Activated CD8-positive, alpha-beta T cell treated with anti-CD3 and anti-CD28 coated beads, Interleukin-2, amount 10 ng/mL, durations not matched to agents 7 days and 5 days (primary cell): Measurements from ENCODE around the gene ATP6V0D1. TPM values are rescaled to one million over a fixed set of nuclear protein-coding genes. Genes with fewer than 3 reads are reported as not detected.

Experiments
- ATAC-seq: fragments of 150-1000 bp; cut with Tn5 transposase; one replicate; pipeline ENCODE4 v1.10.0; 2021; ENCODE audit warnings: moderate library complexity
- CTCF ChIA-PET: fragments of 350-600 bp; sonication (Branson Sonifier 250); formaldehyde crosslinking; loops from one replicate; lab custom pipeline; 2021; ENCODE audit warnings: antibody characterized with exemption; lab: Charles Lee
- POLR2A ChIA-PET: fragments of 350-600 bp; sonication (Branson Sonifier 250); formaldehyde crosslinking; loops from one replicate; lab custom pipeline; 2021; ENCODE audit warnings: antibody characterized with exemption; lab: Charles Lee
- DNase-seq: peaks from one replicate; pipeline ENCODE4 v3.0.0-alpha.2; 2020
- H3K27ac Mint-ChIP-seq: one replicate; pipeline ENCODE4 v1.8.0; 2021; ENCODE audit warnings: mild to moderate bottlenecking, mixed read lengths
- H3K27me3 Mint-ChIP-seq: one replicate; pipeline ENCODE4 v1.8.0; 2021; ENCODE audit warnings: low read depth, mixed read lengths
- H3K36me3 Mint-ChIP-seq: one replicate; pipeline ENCODE4 v1.8.0; 2021; ENCODE audit warnings: low read depth, mixed read lengths
- H3K4me1 Mint-ChIP-seq: one replicate; pipeline ENCODE4 v1.8.0; 2021; ENCODE audit warnings: low read depth, mixed read lengths
- H3K4me3 Mint-ChIP-seq: one replicate; pipeline ENCODE4 v1.8.0; 2021; ENCODE audit warnings: mild to moderate bottlenecking, mixed read lengths
- H3K9me3 Mint-ChIP-seq: one replicate; pipeline ENCODE4 v1.8.0; 2022; ENCODE audit warnings: mixed read lengths; ENCODE audit not compliant: insufficient read depth
- total RNA-seq, 2 experiments: library from RNA; stranded (reverse); gene quantifications; one replicate each; pipeline ENCODE4 v1.2.3, GENCODE V29; 2021

ATP6V0D1 gene
- total RNA-seq, 2 experiments from 2014 or later: 52.7 to 58.1 TPM

GRCh38 chr16:67431775-67432505, 49.0 kb downstream of the ATP6V0D1 start:
- DNase-seq (no peak), ATAC-seq (no peak)
- ChIA-PET POLR2A (no interaction called here), CTCF (interaction anchor here (0.6 to 2.3 kb wide), 2 partner anchors 16 to 32 kb away, joined by 3 to 8 read pairs; no protein-coding TSS in a partner anchor)
- Mint-ChIP-seq H3K36me3 (no peaks in the 10 kb centered on the region), H3K9me3 (no peaks in the 10 kb centered on the region), H3K4me1 (peaks cover 7% of the 10 kb centered on the region), H3K4me3 (peak overlapping the region; percentile 29), H3K27me3 (peaks cover 37% of the 10 kb centered on the region), H3K27ac (no peak overlapping the region)

- POLR2A ChIA-PET: no interaction called here
- no peak within 1 kb of the TSS for H3K27ac Mint-ChIP-seq
- H3K27me3 Mint-ChIP-seq: peaks cover 39% of the 10 kb centered on the region
- DNase-seq (peak; percentile 28), ATAC-seq (peak; percentile 46)
- H3K4me3 Mint-ChIP-seq: peak within 1 kb of the TSS; percentile 71
- H3K9me3 Mint-ChIP-seq: no peaks in the 10 kb centered on the region
- H3K4me1 Mint-ChIP-seq: peaks cover 7% of the 10 kb centered on the region
- CTCF ChIA-PET: interaction anchor here (0.6 to 2.3 kb wide), 3 partner anchors 17 to 32 kb away, joined by 3 to 8 read pairs (median 3); no protein-coding TSS in a partner anchor
- H3K36me3 Mint-ChIP-seq: no peaks in the 10 kb centered on the region
Measured at GRCh38 chr16:67430977-67431774, 49.8 kb downstream of the ATP6V0D1 start, which contains the start of gene HSD11B2. Gene HSD11B2 (plus strand): TSS chr16:67431121. CDS start chr16:67431249, 128 bp downstream.

- ChIA-PET POLR2A (no interaction called here), CTCF (interaction anchor here (0.6 to 2.3 kb wide), 2 partner anchors 17 to 22 kb away, joined by 3 to 8 read pairs; no protein-coding TSS in a partner anchor)
- Mint-ChIP-seq H3K36me3 (no peaks in the 10 kb centered on the region), H3K27ac (no peak overlapping the region), H3K4me1 (peaks cover 7% of the 10 kb centered on the region), H3K9me3 (no peaks in the 10 kb centered on the region), H3K4me3 (peak overlapping the region; percentile 71), H3K27me3 (peaks cover 42% of the 10 kb centered on the region)
- peak; percentile 25 for DNase-seq
- ATAC-seq: peak; percentile 52
Measured at GRCh38 chr16:67430504-67430976, 50.4 kb downstream of the ATP6V0D1 start.

- peaks cover 43% of the 10 kb centered on the region for H3K27me3 Mint-ChIP-seq
- H3K27ac Mint-ChIP-seq: no peak overlapping the region
- H3K36me3 Mint-ChIP-seq: no peaks in the 10 kb centered on the region
- CTCF ChIA-PET: interaction anchor here (2.3 to 3.7 kb wide), 3 partner anchors 18 to 86 kb away, joined by 8 to 52 read pairs (median 25); no protein-coding TSS in a partner anchor
- DNase-seq (no peak), ATAC-seq (no peak)
- H3K4me3 Mint-ChIP-seq: peak overlapping the region; percentile 71
- POLR2A ChIA-PET: no interaction called here
- no peaks in the 10 kb centered on the region for H3K9me3 Mint-ChIP-seq
- peaks cover 7% of the 10 kb centered on the region for H3K4me1 Mint-ChIP-seq
Measured at GRCh38 chr16:67429799-67430503, 51.0 kb downstream of the ATP6V0D1 start.

GRCh38 chr16:67429053-67429798, 51.7 kb downstream of the ATP6V0D1 start:
- Mint-ChIP-seq H3K36me3 (no peaks in the 10 kb centered on the region), H3K4me1 (peaks cover 7% of the 10 kb centered on the region), H3K9me3 (no peaks in the 10 kb centered on the region), H3K27ac (no peak overlapping the region), H3K4me3 (no peak overlapping the region), H3K27me3 (peaks cover 43% of the 10 kb centered on the region)
- ATAC-seq (no peak), DNase-seq (no peak)
- CTCF ChIA-PET: interaction anchor here (0.5 to 3.9 kb wide), 16 partner anchors 10 to 863 kb away, joined by 3 to 52 read pairs (median 8); partner anchors contain the start of gene ZDHHC1
- POLR2A ChIA-PET: no interaction called here

GRCh38 chr16:67428146-67428731, 52.7 kb downstream of the ATP6V0D1 start:
- POLR2A ChIA-PET: no interaction called here

GRCh38 chr16:67426950-67427349, 54.0 kb downstream of the ATP6V0D1 start:
- ATAC-seq (no peak), DNase-seq (no peak)
- no peaks in the 10 kb centered on the region for H3K36me3 Mint-ChIP-seq
- H3K27ac Mint-ChIP-seq: no peak overlapping the region
- POLR2A ChIA-PET: no interaction called here
- peaks cover 7% of the 10 kb centered on the region for H3K4me1 Mint-ChIP-seq
- H3K9me3 Mint-ChIP-seq: no peaks in the 10 kb centered on the region
- H3K4me3 Mint-ChIP-seq: no peak overlapping the region
- peaks cover 47% of the 10 kb centered on the region for H3K27me3 Mint-ChIP-seq
- CTCF ChIA-PET: interaction anchor here (1.2 to 3.9 kb wide), 11 partner anchors 9 to 166 kb away, joined by 3 to 52 read pairs (median 14); partner anchors contain the start of gene ZDHHC1

More at GRCh38 chr16:67428146-67428731, 52.7 kb downstream of the ATP6V0D1 start:
- Mint-ChIP-seq H3K9me3 (no peaks in the 10 kb centered on the region), H3K27ac (no peak overlapping the region), H3K36me3 (no peaks in the 10 kb centered on the region), H3K4me3 (no peak overlapping the region), H3K4me1 (peaks cover 7% of the 10 kb centered on the region), H3K27me3 (peaks cover 45% of the 10 kb centered on the region)
- DNase-seq (peak; percentile 71), ATAC-seq (peak; percentile 67)
- CTCF ChIA-PET: interaction anchor here (0.5 to 3.9 kb wide), 37 partner anchors 8 to 547 kb away, joined by 3 to 52 read pairs (median 5); partner anchors contain the start of genes ATP6V0D1, FHOD1 and ZDHHC1

- H3K27me3 Mint-ChIP-seq: peaks cover 41% of the 10 kb centered on the region
- no peak for DNase-seq
- no peaks in the 10 kb centered on the region for H3K36me3 Mint-ChIP-seq
- no peak overlapping the region for H3K4me3 Mint-ChIP-seq
- no peak overlapping the region for H3K27ac Mint-ChIP-seq
- no peak for ATAC-seq
- ChIA-PET POLR2A (interaction anchor here (0.6 kb wide), 1 partner anchor 897 kb away, joined by 3 read pairs; no protein-coding TSS in a partner anchor), CTCF (interaction anchor here (1.0 to 3.9 kb wide), 7 partner anchors 8 to 165 kb away, joined by 3 to 52 read pairs (median 7); partner anchors contain the start of gene ZDHHC1)
- no peaks in the 10 kb centered on the region for H3K9me3 Mint-ChIP-seq
- peaks cover 4% of the 10 kb centered on the region for H3K4me1 Mint-ChIP-seq
Measured at GRCh38 chr16:67426022-67426421, 54.9 kb downstream of the ATP6V0D1 start.

GRCh38 chr16:67425580-67425979, 55.4 kb downstream of the ATP6V0D1 start:
- no peak overlapping the region for H3K27ac Mint-ChIP-seq
- no peak overlapping the region for H3K4me3 Mint-ChIP-seq
- H3K27me3 Mint-ChIP-seq: peaks cover 40% of the 10 kb centered on the region
- ATAC-seq (no peak), DNase-seq (no peak)
- POLR2A ChIA-PET: interaction anchor here (0.6 kb wide), 1 partner anchor 897 kb away, joined by 3 read pairs; no protein-coding TSS in a partner anchor
- peaks cover 4% of the 10 kb centered on the region for H3K4me1 Mint-ChIP-seq
- no peaks in the 10 kb centered on the region for H3K36me3 Mint-ChIP-seq
- CTCF ChIA-PET: interaction anchor here (1.0 to 3.9 kb wide), 4 partner anchors 8 to 89 kb away, joined by 3 to 34 read pairs (median 6); partner anchors contain the start of gene ZDHHC1
- no peaks in the 10 kb centered on the region for H3K9me3 Mint-ChIP-seq

GRCh38 chr16:67425061-67425460, 55.9 kb downstream of the ATP6V0D1 start:
- no peak overlapping the region for H3K27ac Mint-ChIP-seq
- no peaks in the 10 kb centered on the region for H3K4me1 Mint-ChIP-seq
- POLR2A ChIA-PET: no interaction called here
- CTCF ChIA-PET: interaction anchor here (1.0 to 1.8 kb wide), 3 partner anchors 23 to 89 kb away, joined by 3 to 7 read pairs (median 4); no protein-coding TSS in a partner anchor
- H3K36me3 Mint-ChIP-seq: no peaks in the 10 kb centered on the region
- H3K4me3 Mint-ChIP-seq: no peak overlapping the region
- H3K27me3 Mint-ChIP-seq: peaks cover 35% of the 10 kb centered on the region
- no peaks in the 10 kb centered on the region for H3K9me3 Mint-ChIP-seq
- no peak for ATAC-seq
- DNase-seq: no peak
